GM19099 (cell line): ENCODE results near the gene SMOC1.

Source experiments
- POLR2A ChIP-seq: IDR thresholded peaks from 3 replicates; pipeline ENCODE4 v1.6.1; 2011; ENCODE audit warnings: low read depth; ENCODE audit not compliant: insufficient read length; ENCODE audit errors: extremely low read depth

Gene SMOC1

GRCh38 chr14:69938751-69939150 is 59.5 kb downstream of the SMOC1 start:
- no peak for TF ChIP-seq POLR2A

GRCh38 chr14:69941768-69942742 is 62.8 kb downstream of the SMOC1 start:
- no peak for TF ChIP-seq POLR2A

GRCh38 chr14:69943084-69943780 is 64.0 kb downstream of the SMOC1 start:
- TF ChIP-seq POLR2A = no peak

GRCh38 chr14:69945347-69945746 is 66.1 kb downstream of the SMOC1 start:
- TF ChIP-seq POLR2A = no peak

GRCh38 chr14:69945912-69946311 is 66.7 kb downstream of the SMOC1 start:
- no peak for TF ChIP-seq POLR2A

- no peak for TF ChIP-seq POLR2A
Observed at GRCh38 chr14:69948351-69948750, 69.1 kb downstream of the SMOC1 start.

GRCh38 chr14:69951263-69951662 is 72.0 kb downstream of the SMOC1 start:
- TF ChIP-seq POLR2A = no peak

- TF ChIP-seq POLR2A = no peak
Observed at GRCh38 chr14:69951935-69952334, 72.7 kb downstream of the SMOC1 start.

- TF ChIP-seq POLR2A = no peak
Observed at GRCh38 chr14:69953266-69953915, 74.2 kb downstream of the SMOC1 start.

- no peak for TF ChIP-seq POLR2A
Observed at GRCh38 chr14:69955855-69956845, 76.9 kb downstream of the SMOC1 start.

- TF ChIP-seq POLR2A = no peak
Observed at GRCh38 chr14:69956970-69957369, 77.8 kb downstream of the SMOC1 start.

GRCh38 chr14:69957986-69958385 is 78.8 kb downstream of the SMOC1 start:
- TF ChIP-seq POLR2A = no peak

- no peak for TF ChIP-seq POLR2A
Observed at GRCh38 chr14:69959136-69959535, 79.9 kb downstream of the SMOC1 start.

- TF ChIP-seq POLR2A = no peak
Observed at GRCh38 chr14:69960296-69960695, 81.1 kb downstream of the SMOC1 start.
